ENCODE results near the gene M6PR.

The M6PR gene

DNA sequence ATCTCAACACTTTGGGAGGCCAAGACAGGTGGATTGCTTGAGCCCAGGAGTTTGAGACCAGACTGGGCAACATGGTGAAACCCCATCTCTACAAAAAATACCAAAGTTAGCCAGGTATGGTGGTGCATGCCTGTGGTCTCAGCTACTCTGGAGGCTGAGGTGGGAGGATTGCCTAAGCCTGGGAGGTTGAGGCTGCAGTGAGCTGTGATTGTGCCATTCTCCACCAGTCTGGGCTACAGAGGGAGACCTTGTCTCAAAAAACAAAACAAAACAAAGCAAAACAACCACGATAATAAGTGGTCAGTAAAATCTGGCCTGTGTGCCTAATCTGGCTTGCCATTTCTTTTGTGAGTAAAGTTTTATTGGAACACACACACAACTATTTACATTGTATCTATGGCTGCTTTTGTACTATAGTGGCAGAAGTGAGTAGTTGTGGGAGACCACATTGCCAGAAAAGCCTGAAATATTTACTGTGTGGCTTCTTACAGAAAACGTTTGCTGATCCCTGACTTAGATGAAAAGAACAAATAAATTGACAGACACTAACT, 20.5 kb upstream of the M6PR start:
- in situ Hi-C loops (cut with MboI; ENCODE audit: low pct_unique_long_range_greater_than_20kb, low sequenced_read_pairs, unreplicated experiment), result no loop called here
- DNase-seq (ENCODE audit: low spot score), result no peak
- TF ChIP-seq, protein P1, sequence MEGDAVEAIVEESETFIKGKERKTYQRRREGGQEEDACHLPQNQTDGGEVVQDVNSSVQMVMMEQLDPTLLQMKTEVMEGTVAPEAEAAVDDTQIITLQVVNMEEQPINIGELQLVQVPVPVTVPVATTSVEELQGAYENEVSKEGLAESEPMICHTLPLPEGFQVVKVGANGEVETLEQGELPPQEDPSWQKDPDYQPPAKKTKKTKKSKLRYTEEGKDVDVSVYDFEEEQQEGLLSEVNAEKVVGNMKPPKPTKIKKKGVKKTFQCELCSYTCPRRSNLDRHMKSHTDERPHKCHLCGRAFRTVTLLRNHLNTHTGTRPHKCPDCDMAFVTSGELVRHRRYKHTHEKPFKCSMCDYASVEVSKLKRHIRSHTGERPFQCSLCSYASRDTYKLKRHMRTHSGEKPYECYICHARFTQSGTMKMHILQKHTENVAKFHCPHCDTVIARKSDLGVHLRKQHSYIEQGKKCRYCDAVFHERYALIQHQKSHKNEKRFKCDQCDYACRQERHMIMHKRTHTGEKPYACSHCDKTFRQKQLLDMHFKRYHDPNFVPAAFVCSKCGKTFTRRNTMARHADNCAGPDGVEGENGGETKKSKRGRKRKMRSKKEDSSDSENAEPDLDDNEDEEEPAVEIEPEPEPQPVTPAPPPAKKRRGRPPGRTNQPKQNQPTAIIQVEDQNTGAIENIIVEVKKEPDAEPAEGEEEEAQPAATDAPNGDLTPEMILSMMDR (IDR thresholded peaks at IDR 0.05; ENCODE audit: extremely low read depth, insufficient read depth, missing control alignments), result no peak

DNA sequence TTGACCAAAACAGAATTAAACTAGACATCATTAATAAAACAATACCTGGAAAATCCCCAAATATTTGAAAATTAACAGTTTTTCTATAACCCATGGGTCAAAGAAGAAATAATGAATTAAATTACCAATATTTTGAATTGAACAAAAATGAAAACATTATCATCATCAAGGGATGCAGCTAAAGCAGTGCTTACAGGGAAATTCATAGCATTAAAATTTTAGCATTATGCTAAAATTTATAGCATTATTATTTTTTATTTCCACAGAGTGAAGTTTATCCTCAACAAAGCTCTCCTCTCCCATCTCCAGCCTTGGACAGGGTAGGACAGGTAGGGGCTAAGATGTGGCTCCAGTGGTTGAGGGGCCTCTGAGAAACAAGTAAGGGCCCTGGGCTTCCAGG, 19.3 kb upstream of the M6PR start:
- in situ Hi-C loops (cut with MboI; ENCODE audit: low pct_unique_long_range_greater_than_20kb, low sequenced_read_pairs, unreplicated experiment), result no loop called here
- TF ChIP-seq, protein P1 (IDR thresholded peaks at IDR 0.05; ENCODE audit: extremely low read depth, insufficient read depth, missing control alignments), result no peak
- no peak for DNase-seq (ENCODE audit: low spot score)

DNA sequence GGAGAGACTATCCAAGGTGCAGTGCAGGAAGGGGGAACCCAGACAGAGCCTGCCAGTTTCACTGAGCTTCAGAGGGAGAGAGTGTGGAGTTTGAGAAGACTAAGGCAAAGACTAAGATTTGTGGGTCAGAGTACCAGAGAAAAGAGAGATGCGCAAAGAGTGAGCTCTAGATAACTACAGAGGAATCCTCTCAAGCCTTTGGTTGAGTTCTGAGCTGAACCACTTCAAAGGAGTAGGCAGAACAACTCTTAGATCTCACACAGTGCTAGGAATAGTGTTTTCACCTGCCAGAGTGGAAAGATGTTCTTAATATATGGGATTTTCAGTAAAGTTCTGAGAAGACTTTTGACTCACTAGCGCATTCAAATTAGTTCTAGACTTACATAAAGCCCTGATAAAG, 10.7 kb upstream of the M6PR start:
- no peak for DNase-seq (ENCODE audit: low spot score)
- TF ChIP-seq, protein P1 (IDR thresholded peaks at IDR 0.05; ENCODE audit: extremely low read depth, insufficient read depth, missing control alignments), result no peak
- in situ Hi-C loops (cut with MboI; ENCODE audit: low pct_unique_long_range_greater_than_20kb, low sequenced_read_pairs, unreplicated experiment), result no loop called here

DNA sequence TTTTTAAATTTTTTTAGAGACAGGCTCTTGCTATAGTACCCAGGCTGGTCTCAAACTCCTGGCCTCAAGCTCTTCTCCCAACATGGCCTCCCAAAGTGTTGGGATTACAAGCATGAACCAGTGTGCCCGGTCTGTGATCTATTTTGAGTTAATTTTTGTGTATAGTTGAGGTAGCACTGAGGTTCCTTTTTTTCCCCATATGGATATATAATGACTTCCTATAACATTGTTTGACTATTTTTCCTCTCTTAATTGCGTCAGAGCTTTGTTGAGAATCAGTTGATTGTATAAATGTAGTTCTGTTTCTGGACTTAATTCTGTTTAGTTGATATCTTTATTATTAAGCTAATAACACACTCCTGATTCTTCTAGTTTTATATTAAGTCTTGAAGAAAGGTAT, 8.6 kb upstream of the M6PR start:
- in situ Hi-C loops (cut with MboI; ENCODE audit: low pct_unique_long_range_greater_than_20kb, low sequenced_read_pairs, unreplicated experiment), result no loop called here
- DNase-seq (ENCODE audit: low spot score), result no peak
- TF ChIP-seq, protein P1 (IDR thresholded peaks at IDR 0.05; ENCODE audit: extremely low read depth, insufficient read depth, missing control alignments), result no peak

DNA sequence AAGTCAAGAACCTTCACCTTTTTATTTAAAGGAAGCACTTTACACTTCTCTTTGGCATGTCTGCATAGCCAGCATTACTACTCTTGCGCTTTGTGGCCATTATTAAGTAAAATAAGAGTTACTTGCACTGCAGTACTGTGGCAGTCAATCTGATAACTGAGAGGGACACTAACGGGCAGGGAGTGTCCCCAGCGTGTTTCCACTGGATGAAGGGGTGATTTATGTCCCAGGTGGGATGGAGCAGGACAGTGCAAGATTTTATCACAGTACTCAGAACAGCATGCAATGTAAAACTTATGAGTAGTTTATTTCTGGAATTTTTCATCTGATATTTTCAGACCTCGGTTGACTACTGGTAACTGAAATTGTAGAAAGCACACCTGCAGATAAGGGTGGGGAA, 8.1 kb upstream of the M6PR start:
- in situ Hi-C loops (cut with MboI; ENCODE audit: low pct_unique_long_range_greater_than_20kb, low sequenced_read_pairs, unreplicated experiment), result no loop called here
- TF ChIP-seq, protein P1 (IDR thresholded peaks at IDR 0.05; ENCODE audit: extremely low read depth, insufficient read depth, missing control alignments), result no peak
- no peak for DNase-seq (ENCODE audit: low spot score)

DNA sequence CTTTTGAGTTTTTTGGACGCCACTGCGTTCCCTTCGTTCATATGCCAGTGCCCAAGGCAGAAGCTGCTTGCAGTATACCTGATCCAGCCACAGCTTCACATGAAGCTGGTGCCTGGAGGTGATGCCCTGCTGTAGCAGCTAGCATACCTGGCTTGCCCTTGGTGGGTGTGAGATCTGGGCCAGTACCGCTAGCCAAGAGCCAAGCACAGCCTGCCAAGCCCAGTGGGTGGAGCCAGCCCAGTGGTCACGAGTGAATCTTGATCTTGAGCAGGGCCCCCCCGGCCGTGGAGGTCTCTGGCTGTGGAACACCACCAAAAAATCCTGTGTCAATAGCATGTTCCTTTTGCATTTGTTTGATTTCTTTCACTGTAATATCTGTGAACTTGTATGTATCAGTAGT, 7.3 kb upstream of the M6PR start:
- no peak for DNase-seq (ENCODE audit: low spot score)
- TF ChIP-seq, protein P1 (IDR thresholded peaks at IDR 0.05; ENCODE audit: extremely low read depth, insufficient read depth, missing control alignments), result no peak
- in situ Hi-C loops (cut with MboI; ENCODE audit: low pct_unique_long_range_greater_than_20kb, low sequenced_read_pairs, unreplicated experiment), result no loop called here

DNA sequence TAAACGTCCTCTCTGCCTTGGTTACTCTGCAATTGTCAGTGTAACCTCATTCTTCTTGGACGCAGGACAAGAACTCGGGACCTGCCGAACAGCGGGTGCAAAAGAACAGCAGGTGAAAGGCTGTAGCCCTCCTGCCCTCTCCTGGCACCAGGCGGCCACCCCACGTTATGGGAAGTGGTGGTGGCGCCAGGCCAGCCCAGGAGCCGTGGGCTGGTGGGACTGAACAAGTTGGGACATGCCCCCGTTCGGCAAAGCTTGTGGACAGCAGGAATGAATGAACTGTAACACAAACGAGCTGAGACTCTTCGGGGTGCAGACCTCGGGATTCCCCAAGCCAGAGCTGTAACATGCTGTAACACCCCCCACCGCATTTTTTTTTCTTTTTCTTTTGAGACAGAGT, 6.6 kb upstream of the M6PR start:
- in situ Hi-C loops (cut with MboI; ENCODE audit: low pct_unique_long_range_greater_than_20kb, low sequenced_read_pairs, unreplicated experiment), result no loop called here
- no peak for DNase-seq (ENCODE audit: low spot score)
- TF ChIP-seq, protein P1 (IDR thresholded peaks at IDR 0.05; ENCODE audit: extremely low read depth, insufficient read depth, missing control alignments), result no peak

Data from GM13977 (cell line).